HG03565 (cell line): ENCODE measurements around the gene MTERF4.

ENCODE experiments used
- ATAC-seq: cut with Tn5 transposase; IDR thresholded peaks from one replicate; pipeline ENCODE4 v1.9.1; 2021; ENCODE audit warnings: mild to moderate bottlenecking, moderate library complexity; ENCODE audit not compliant: unreplicated experiment

MTERF4 gene

DNA sequence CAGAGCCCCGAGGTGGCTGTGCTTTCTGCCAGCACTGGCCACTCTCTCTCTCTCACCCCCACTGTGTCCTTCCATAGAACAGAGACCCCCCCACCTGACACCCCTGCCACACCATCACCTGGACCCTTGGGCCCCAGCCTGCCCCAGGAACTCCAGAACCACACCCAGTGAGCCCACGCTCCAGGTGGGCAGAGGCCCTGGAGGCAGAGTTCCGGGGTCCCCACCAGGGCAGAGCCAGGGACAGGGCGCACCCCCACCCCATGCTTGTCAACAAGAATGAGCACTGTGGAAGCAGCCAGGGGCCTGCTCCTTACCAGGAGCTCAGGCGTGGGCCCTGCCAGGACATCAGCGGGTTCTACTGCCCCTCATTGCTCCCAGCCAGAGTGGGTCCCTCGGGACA, 32.6 kb upstream of the MTERF4 start:
- ATAC-seq = no peak

DNA sequence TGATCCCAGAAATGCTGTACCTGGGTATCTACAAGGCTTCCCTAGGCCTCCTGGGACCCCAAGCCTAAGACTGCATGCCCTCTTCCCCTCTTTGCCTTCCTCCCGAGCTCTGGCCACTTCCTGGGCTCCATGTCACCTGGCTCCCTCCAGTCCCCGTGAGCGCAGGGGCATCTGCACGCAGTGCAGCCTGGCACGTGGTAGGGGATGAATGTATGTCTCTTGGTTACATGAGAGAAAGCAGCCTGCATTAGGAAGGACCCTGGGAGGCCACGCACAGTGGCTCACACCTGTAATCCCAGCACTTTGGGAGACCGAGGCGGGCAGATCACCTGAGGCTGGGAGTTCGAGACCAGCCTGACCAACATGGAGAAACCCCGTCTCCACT, 31.3 kb upstream of the MTERF4 start:
- ATAC-seq = no peak

GRCh38 chr2:241132538-241133435, 30.7 kb upstream of the MTERF4 start:
- no peak for ATAC-seq

DNA sequence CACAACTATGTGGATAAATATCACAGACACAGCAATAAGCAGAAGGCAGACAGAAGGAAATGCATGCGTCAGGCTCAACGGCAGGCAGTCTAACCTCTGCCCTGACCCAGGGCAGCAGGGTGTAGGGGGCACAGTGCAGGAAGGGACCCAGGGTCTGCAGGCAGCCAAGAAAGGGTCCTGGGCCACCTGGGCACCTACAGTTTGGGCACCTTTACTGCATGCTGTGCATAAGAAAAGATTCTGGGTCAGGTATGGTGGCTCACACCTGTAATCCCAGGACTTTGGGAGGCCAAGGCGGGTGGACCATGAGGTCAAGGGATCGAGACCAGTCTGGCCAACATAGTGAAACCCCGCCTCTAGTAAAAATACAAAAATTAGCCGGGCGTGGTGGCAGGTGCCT, 29.4 kb upstream of the MTERF4 start:
- ATAC-seq = no peak

GRCh38 chr2:241130316-241130715, 28.2 kb upstream of the MTERF4 start:
- ATAC-seq = no peak

GRCh38 chr2:241129086-241129871, 27.2 kb upstream of the MTERF4 start:
- no peak for ATAC-seq

DNA sequence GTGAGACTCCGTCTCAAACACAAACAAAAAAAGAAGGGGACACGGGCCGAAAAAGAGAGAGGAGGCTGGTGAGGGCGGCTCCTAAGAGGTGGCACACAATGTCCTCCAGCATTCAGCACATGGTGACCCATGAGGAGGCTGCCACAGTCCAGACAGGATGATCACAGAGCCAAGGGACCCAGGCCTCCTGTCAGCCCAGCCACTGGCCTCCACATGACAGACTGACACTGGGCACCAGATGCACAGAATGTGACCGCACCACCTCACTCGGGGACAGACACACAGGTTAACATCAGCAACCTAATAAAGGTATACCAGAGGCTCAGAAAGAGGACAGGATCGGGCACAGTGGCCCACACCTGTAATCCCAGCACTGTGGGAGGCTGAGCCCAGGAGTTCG, 26.2 kb upstream of the MTERF4 start:
- ATAC-seq = no peak

- no peak for ATAC-seq
Observed at GRCh38 chr2:241126771-241127202, 24.7 kb upstream of the MTERF4 start.

GRCh38 chr2:241126201-241126611, 24.1 kb upstream of the MTERF4 start:
- no peak for ATAC-seq

- ATAC-seq = no peak
Observed at GRCh38 chr2:241125626-241126025, 23.5 kb upstream of the MTERF4 start.

GRCh38 chr2:241123816-241124536, 21.9 kb upstream of the MTERF4 start:
- ATAC-seq = no peak

- ATAC-seq = no peak
Observed at GRCh38 chr2:241122376-241123002, 20.4 kb upstream of the MTERF4 start.

GRCh38 chr2:241121008-241121407, 18.9 kb upstream of the MTERF4 start:
- no peak for ATAC-seq

DNA sequence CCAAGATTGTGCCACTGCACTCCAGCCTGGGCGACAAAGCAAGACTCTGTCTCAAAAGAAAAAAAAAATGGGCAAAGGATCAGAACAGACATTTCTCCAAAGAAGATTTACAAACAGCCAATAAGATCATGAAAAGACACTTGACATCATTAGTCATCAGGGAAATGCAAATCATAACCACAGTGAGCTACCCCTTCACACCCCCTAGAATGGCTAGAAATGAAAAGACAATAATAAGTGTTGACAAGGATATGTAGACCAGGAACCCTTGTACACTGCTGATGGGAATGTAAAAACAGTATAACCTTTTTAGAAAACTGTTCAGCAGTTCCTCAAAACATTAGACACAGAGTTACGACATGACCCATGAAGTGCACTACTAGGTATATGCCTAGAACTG, 18.4 kb upstream of the MTERF4 start:
- ATAC-seq = no peak

- no peak for ATAC-seq
Observed at GRCh38 chr2:241118737-241119505, 16.8 kb upstream of the MTERF4 start.

- ATAC-seq = no peak
Observed at GRCh38 chr2:241116606-241117560, 14.8 kb upstream of the MTERF4 start.

DNA sequence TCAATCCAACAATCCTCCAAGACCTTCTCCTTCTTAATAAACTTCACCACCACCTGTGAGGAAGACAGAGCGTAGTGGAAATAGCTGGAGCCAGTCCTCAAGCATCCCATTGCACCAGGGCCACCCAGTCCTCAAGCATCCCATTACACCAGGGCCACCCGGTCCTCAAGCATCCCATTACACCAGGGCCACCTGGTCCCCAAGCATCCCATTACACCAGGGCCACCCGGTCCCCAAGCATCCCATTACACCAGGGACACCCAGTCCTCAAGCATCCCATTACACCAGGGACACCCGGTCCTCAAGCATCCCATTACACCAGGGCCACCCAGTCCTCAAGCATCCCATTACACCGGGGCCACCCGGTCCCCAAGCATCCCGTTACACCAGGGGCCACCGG, 13.3 kb upstream of the MTERF4 start:
- ATAC-seq = no peak

DNA sequence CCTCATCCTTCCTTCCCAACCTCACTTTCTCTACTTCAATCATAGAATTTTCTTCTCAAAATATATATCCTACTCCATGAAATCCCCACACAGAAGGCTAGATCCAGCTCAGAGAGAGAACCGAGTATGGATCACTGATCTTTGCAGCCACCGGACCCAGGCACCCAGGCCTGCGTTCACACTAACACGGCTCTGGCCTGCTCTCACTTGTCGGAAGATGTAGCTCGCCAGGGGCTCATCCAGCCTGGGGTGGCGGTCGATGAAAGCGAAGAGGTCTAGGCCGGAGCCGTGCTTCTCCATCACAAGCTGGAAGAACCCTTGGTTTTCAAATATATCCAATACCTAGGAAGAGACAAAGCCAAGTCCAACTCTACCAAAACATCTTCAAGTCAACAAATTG, 12.7 kb upstream of the MTERF4 start:
- ATAC-seq = no peak

GRCh38 chr2:241112592-241112991, 10.5 kb upstream of the MTERF4 start:
- no peak for ATAC-seq
